Peyer's patch (tissue), 4 donors: ENCODE data around the gene HSD17B12. TPM values are rescaled to one million over a fixed set of nuclear protein-coding genes. Genes with fewer than 3 reads are reported as not detected.

Experiments
- DNase-seq, 3 donors: peaks; one replicate each; pipeline ENCODE4 v3.0.0-alpha.2; 2017 to 2019
- H3K27ac ChIP-seq, 4 donors: fragments of 200-600 bp; sonication (generic); one replicate each; pipeline ENCODE4 v1.5.1; 2016 to 2019
- H3K27me3 ChIP-seq, 2 donors: fragments of 200-600 bp; sonication (generic); one replicate each; pipeline ENCODE4 v1.5.1; 2019
- H3K36me3 ChIP-seq, 3 donors: fragments of 200-600 bp; sonication (generic); one replicate each; pipeline ENCODE4 v1.5.1; 2016 to 2019
- H3K4me1 ChIP-seq, 4 donors: fragments of 200-600 bp; sonication (generic); one replicate each; pipeline ENCODE4 v1.5.1; 2016 to 2019
- H3K4me3 ChIP-seq, 4 donors: fragments of 200-600 bp; sonication (generic); 1 replicate in 3 of 4; 2 replicates in 1 of 4; pipeline ENCODE4 v1.5.1; 2016 to 2019; ENCODE audit warnings: mild to moderate bottlenecking in 1 of 4
- H3K9me3 ChIP-seq, 4 donors: fragments of 200-600 bp; sonication (generic); one replicate each; pipeline ENCODE4 v1.5.1; 2016 to 2019; ENCODE audit warnings: mild to moderate bottlenecking in 1 of 4
- POLR2A ChIP-seq, 2 donors: fragments of 450-650 bp; IDR thresholded peaks; one replicate each; pipeline ENCODE4 v1.5.1; 2017; ENCODE audit warnings: antibody characterized with exemption in 2 of 2, mild to moderate bottlenecking in 2 of 2, moderate library complexity in 2 of 2
- total RNA-seq, 4 donors: library from RNA; depleted of rRNA; stranded (reverse); fragments of >200 nt; gene quantifications; one replicate each; pipeline ENCODE4 v1.1.0, GENCODE V29; 2016
- TF ChIP-seq, protein P1 (sequence below), 6 experiments: fragments of 450-650 bp in 4 of 6; fragments of 200-600 bp in 2 of 6; sonication (generic) in 1 of 6; IDR thresholded peaks; one replicate each; pipeline ENCODE4 v1.5.1; 2017 to 2019; ENCODE audit warnings: antibody characterized with exemption in 6 of 6, mild to moderate bottlenecking in 3 of 6, moderate library complexity in 1 of 6

HSD17B12 gene
- total RNA-seq, 4 donors from 2014 or later, result 12.4 to 69.0 (median 59.4) TPM

DNA sequence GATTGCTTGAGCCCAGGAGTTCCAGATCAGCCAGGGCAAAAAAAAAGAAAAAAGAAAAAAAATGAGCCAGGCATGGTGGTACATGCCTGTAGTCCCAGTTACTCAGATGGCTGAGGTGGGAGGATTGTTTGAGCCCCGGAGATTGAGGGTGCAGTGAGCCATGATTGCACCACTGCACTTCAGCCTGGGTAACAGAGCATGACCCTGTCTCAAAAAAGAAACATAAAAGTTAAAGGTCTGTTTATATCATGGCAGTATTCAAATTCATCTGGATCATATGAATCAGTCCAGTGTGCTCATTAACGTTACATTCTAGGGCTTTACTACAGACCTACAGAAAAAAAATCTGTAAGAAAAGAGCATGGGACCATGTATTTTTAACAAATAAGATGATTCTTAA, 13.9 kb downstream of the HSD17B12 start:
- no peak for TF ChIP-seq POLR2A (IDR thresholded peaks at IDR 0.05)
- TF ChIP-seq, protein P1, sequence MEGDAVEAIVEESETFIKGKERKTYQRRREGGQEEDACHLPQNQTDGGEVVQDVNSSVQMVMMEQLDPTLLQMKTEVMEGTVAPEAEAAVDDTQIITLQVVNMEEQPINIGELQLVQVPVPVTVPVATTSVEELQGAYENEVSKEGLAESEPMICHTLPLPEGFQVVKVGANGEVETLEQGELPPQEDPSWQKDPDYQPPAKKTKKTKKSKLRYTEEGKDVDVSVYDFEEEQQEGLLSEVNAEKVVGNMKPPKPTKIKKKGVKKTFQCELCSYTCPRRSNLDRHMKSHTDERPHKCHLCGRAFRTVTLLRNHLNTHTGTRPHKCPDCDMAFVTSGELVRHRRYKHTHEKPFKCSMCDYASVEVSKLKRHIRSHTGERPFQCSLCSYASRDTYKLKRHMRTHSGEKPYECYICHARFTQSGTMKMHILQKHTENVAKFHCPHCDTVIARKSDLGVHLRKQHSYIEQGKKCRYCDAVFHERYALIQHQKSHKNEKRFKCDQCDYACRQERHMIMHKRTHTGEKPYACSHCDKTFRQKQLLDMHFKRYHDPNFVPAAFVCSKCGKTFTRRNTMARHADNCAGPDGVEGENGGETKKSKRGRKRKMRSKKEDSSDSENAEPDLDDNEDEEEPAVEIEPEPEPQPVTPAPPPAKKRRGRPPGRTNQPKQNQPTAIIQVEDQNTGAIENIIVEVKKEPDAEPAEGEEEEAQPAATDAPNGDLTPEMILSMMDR (IDR thresholded peaks at IDR 0.05), result no peak
- no peak for DNase-seq
- H3K27ac ChIP-seq, result no peak overlapping the region
- H3K9me3 ChIP-seq, result no peaks in the 10 kb centered on the region
- no peaks in the 10 kb centered on the region for H3K27me3 ChIP-seq
- H3K4me1 ChIP-seq, result no peaks in the 10 kb centered on the region
- H3K36me3 ChIP-seq, result no peaks in the 10 kb centered on the region
- H3K4me3 ChIP-seq, result no peak overlapping the region

DNA sequence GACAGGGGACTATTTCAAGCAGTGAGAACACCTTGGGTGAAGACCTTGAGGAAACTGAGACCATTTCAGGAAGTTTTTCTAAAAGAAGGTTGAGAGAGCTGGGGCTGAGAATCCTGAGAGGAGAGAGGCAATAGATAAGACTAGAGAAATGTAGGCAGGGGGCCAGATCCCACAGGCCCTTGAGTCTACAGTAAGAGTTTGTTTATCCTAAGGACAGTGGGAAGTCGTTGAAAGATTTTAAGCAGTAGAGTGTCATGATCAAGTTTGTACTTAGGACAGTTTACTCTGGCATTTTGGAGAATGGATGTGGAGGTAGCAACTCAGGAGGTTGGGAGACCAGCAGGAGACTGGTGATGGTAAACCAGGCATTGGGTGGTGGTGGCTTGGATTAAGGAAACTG, 17.1 kb downstream of the HSD17B12 start:
- TF ChIP-seq, protein P1 (IDR thresholded peaks at IDR 0.05), result no peak
- no peak for TF ChIP-seq POLR2A (IDR thresholded peaks at IDR 0.05)
- Histone ChIP-seq H3K27ac (no peak overlapping the region), H3K4me1 (no peaks in the 10 kb centered on the region), H3K9me3 (peaks cover 0 to 4% (median 0%) of the 10 kb centered on the region in 4 donors), H3K4me3 (no peak overlapping the region), H3K27me3 (no peaks in the 10 kb centered on the region), H3K36me3 (no peaks in the 10 kb centered on the region)
- no peak for DNase-seq

DNA sequence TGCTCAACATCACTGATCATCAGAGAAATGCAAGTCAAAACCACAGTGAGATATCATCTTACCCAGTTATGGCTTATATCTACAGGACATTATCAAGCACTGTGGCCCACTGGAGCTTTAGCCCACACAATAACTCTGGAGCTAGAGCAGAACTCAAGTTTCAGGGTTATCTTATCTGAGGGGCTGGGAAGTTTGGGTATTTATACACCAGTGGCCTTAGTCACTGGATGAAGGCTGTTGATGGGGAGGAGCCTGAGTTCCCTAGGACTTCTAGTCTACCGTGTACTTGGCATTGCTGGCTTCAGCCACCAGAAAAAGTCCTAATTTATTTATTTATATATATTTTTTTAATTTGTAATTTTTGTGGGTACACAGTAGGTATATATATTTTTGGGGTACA, 19.3 kb downstream of the HSD17B12 start:
- H3K27me3 ChIP-seq, result no peaks in the 10 kb centered on the region

DNA sequence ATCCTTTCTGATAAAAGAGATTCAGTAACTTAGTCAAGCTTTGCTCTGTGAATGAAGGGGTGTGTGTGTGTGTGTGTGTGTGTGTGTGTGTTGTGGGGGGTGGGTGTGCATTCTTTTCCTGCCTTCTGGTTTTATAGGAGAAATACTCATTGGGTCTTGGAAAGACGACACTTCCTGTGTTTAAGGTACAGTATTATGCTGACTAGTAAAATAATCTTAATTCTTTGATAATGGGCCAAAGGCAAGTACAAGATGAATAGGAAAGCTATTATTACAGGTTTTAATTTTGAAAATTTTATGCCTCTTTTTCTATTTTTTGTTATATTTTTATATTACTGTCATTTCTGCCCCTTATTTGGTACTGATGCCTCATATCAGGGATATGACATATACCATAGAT, 26.1 kb downstream of the HSD17B12 start:
- Histone ChIP-seq H3K4me3 (no peak overlapping the region), H3K36me3 (no peaks in the 10 kb centered on the region)

More for the DNA sequence above, 19.3 kb downstream of the HSD17B12 start:
- no peaks in the 10 kb centered on the region for H3K4me1 ChIP-seq
- peaks cover 0 to 4% (median 0%) of the 10 kb centered on the region in 4 donors for H3K9me3 ChIP-seq
- no peak for DNase-seq
- no peaks in the 10 kb centered on the region for H3K36me3 ChIP-seq
- no peak overlapping the region for H3K27ac ChIP-seq
- TF ChIP-seq POLR2A (IDR thresholded peaks at IDR 0.05), result no peak
- TF ChIP-seq, protein P1 (IDR thresholded peaks at IDR 0.05), result no peak
- no peak overlapping the region for H3K4me3 ChIP-seq

DNA sequence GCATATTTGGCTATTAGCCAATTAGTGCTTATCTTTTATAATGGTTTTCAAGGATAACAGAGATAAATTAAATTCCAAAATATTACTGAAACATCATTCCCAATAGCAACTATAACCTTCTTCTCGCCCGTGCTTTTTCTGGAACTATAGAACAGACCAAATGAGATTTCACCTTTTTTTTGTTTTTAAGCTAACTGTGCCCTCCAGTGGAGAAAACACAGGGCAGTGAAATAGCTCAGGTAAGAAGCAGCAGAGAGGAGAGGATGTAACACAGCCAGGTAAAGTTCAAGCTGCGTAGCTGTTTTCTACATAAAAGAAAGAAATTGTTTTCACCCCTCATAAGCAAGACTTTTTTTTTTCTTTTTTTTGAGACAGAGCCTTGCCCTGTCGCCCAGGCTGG, 28.2 kb downstream of the HSD17B12 start:
- TF ChIP-seq POLR2A (IDR thresholded peaks at IDR 0.05), result no peak
- TF ChIP-seq, protein P1 (IDR thresholded peaks at IDR 0.05), result peak in 2 of 6 experiments; percentile 7 to 12
- Histone ChIP-seq H3K27ac (no peak overlapping the region), H3K36me3 (no peaks in the 10 kb centered on the region), H3K27me3 (no peaks in the 10 kb centered on the region), H3K4me3 (no peak overlapping the region), H3K4me1 (no peaks in the 10 kb centered on the region), H3K9me3 (no peaks in the 10 kb centered on the region)
- no peak for DNase-seq

More for the DNA sequence above, 26.1 kb downstream of the HSD17B12 start:
- H3K27ac ChIP-seq, result no peak overlapping the region
- no peaks in the 10 kb centered on the region for H3K9me3 ChIP-seq
- no peak for DNase-seq
- H3K27me3 ChIP-seq, result no peaks in the 10 kb centered on the region
- H3K4me1 ChIP-seq, result no peaks in the 10 kb centered on the region
- TF ChIP-seq POLR2A (IDR thresholded peaks at IDR 0.05), result no peak
- TF ChIP-seq, protein P1 (IDR thresholded peaks at IDR 0.05), result no peak

DNA sequence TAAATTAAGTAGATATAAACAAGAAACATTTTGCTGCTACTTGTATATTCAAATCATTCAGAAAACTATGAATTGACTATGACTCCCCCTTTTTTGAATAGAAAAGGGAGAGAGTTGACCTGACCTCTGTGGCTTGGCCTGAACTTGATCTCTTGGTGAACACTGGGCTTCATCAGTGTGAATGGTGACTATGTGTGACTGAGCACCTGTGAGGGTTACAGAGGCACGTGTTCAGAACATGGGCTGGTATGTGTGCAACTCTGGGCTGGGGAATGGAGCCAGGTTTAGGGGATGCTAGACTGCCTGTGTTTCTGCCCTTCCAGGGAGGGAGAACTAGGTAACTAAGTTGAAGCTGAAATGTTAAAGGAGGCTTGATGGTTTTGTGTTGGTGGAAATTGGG, 29.2 kb downstream of the HSD17B12 start:
- TF ChIP-seq POLR2A (IDR thresholded peaks at IDR 0.05), result no peak
- TF ChIP-seq, protein P1 (IDR thresholded peaks at IDR 0.05), result no peak
- Histone ChIP-seq H3K27me3 (no peaks in the 10 kb centered on the region), H3K27ac (no peak overlapping the region), H3K4me3 (no peak overlapping the region), H3K9me3 (no peaks in the 10 kb centered on the region), H3K4me1 (no peaks in the 10 kb centered on the region), H3K36me3 (no peaks in the 10 kb centered on the region)
- DNase-seq, result no peak
